Smooth muscle cell (in vitro differentiated cells): ENCODE data around the gene EIF4E1B. TPM values are rescaled to one million over a fixed set of nuclear protein-coding genes. Genes with fewer than 3 reads are reported as not detected.

ENCODE experiments used
- DNase-seq: peaks from one replicate; lab custom pipeline; 2025; ENCODE audit not compliant: unreplicated experiment; lab: John Stamatoyannopoulos, UW
- H2AFZ ChIP-seq: fragments of 200-600 bp; sonication (generic); 2 replicates; pipeline ENCODE4 v1.6.0; 2016; ENCODE audit warnings: antibody characterized with exemption, low read depth, mild to moderate bottlenecking
- H3F3A ChIP-seq: fragments of 200-600 bp; sonication (generic); 2 replicates; pipeline ENCODE4 v1.6.0; 2017; ENCODE audit warnings: antibody characterized with exemption, low read depth
- H3K27ac ChIP-seq: fragments of 200-600 bp; sonication (generic); 2 replicates; pipeline ENCODE4 v1.5.1; 2016; ENCODE audit warnings: low read depth, mild to moderate bottlenecking
- H3K27me3 ChIP-seq: fragments of 200-600 bp; sonication (generic); 2 replicates; pipeline ENCODE4 v1.6.1; 2016; ENCODE audit warnings: low read depth, mild to moderate bottlenecking
- H3K36me3 ChIP-seq: fragments of 200-600 bp; sonication (generic); 2 replicates; pipeline ENCODE4 v1.5.1; 2016; ENCODE audit warnings: low read depth
- H3K4me1 ChIP-seq: fragments of 200-600 bp; sonication (generic); 2 replicates; pipeline ENCODE4 v1.5.1; 2016; ENCODE audit warnings: low read depth
- H3K4me2 ChIP-seq: fragments of 200-600 bp; sonication (generic); 2 replicates; pipeline ENCODE4 v1.6.0; 2016; ENCODE audit warnings: mild to moderate bottlenecking
- H3K4me3 ChIP-seq: fragments of 200-600 bp; sonication (generic); 2 replicates; pipeline ENCODE4 v1.5.1; 2016; ENCODE audit warnings: mild to moderate bottlenecking
- H3K79me2 ChIP-seq: fragments of 200-600 bp; sonication (generic); 2 replicates; pipeline ENCODE4 v1.6.0; 2016; ENCODE audit warnings: low read depth, mild to moderate bottlenecking
- H3K9ac ChIP-seq: fragments of 200-600 bp; sonication (generic); 2 replicates; pipeline ENCODE4 v1.6.0; 2016; ENCODE audit warnings: low read depth
- H3K9me3 ChIP-seq: fragments of 200-600 bp; sonication (generic); replicated peaks from 2 replicates; pipeline ENCODE4 v1.5.1; 2016; ENCODE audit warnings: low read depth
- H4K20me1 ChIP-seq: fragments of 200-600 bp; sonication (generic); 2 replicates; pipeline ENCODE4 v1.6.0; 2016; ENCODE audit warnings: low read depth
- CTCF ChIP-seq: fragments of 200-600 bp; sonication (generic); IDR thresholded peaks from 2 replicates; pipeline ENCODE4 v1.5.1; 2017; ENCODE audit warnings: borderline replicate concordance, mild to moderate bottlenecking, antibody characterized with exemption; ENCODE audit not compliant: insufficient read depth, poor library complexity, severe bottlenecking
- WGBS: methylation state at CpG from one replicate; pipeline ENCODE4 v1.1.7; 2016; ENCODE audit warnings: low lambda C conversion rate; 5-methylcytosine and 5-hydroxymethylcytosine counted together
- polyA plus RNA-seq: library from polyadenylated mRNA; unstranded; fragments of >200 nt; fragmentation: Nextera tagmentation; extraction: Ambion mirVana; gene quantifications from 2 replicates; pipeline ENCODE4 v1.2.1, GENCODE V29; 2016
- total RNA-seq: library from RNA; depleted of rRNA; stranded (reverse); fragments of >200 nt; gene quantifications from 2 replicates; pipeline ENCODE4 v1.2.3, GENCODE V29; 2014

The EIF4E1B gene
- total and polyA plus RNA-seq, 2 experiments from 2014 or later = not detected

GRCh38 chr5:176692326-176692725, 61.9 kb downstream of the EIF4E1B start:
- Histone ChIP-seq H3F3A (no peaks in the 10 kb centered on the region), H3K27ac (no peak overlapping the region), H4K20me1 (no peaks in the 10 kb centered on the region), H3K4me1 (peaks cover 7% of the 10 kb centered on the region), H3K4me2 (no peak overlapping the region), H2AFZ (no peak overlapping the region), H3K36me3 (no peaks in the 10 kb centered on the region), H3K79me2 (no peaks in the 10 kb centered on the region), H3K4me3 (no peak overlapping the region), H3K9me3 (no peaks in the 10 kb centered on the region), H3K9ac (no peak overlapping the region), H3K27me3 (peaks cover 28% of the 10 kb centered on the region)
- no peak for TF ChIP-seq CTCF
- 67% methylated on average over 5 of the region's 5 CpGs for WGBS
- DNase-seq = no peak

GRCh38 chr5:176692839-176693476, 62.5 kb downstream of the EIF4E1B start:
- Histone ChIP-seq H3K79me2 (no peaks in the 10 kb centered on the region), H3K9ac (no peak overlapping the region), H3K9me3 (no peaks in the 10 kb centered on the region), H3K4me2 (no peak overlapping the region), H2AFZ (no peak overlapping the region), H3K4me3 (no peak overlapping the region), H3K27ac (no peak overlapping the region), H4K20me1 (no peaks in the 10 kb centered on the region), H3K27me3 (peaks cover 28% of the 10 kb centered on the region), H3F3A (no peaks in the 10 kb centered on the region), H3K4me1 (peaks cover 11% of the 10 kb centered on the region), H3K36me3 (no peaks in the 10 kb centered on the region)
- no peak for DNase-seq
- WGBS = 56% methylated on average over 13 of the region's 13 CpGs
- TF ChIP-seq CTCF = no peak

- Histone ChIP-seq H3K9ac (no peak overlapping the region), H3F3A (no peaks in the 10 kb centered on the region), H4K20me1 (no peaks in the 10 kb centered on the region), H3K4me3 (no peak overlapping the region), H3K4me1 (peaks cover 7% of the 10 kb centered on the region), H3K79me2 (no peaks in the 10 kb centered on the region), H2AFZ (no peak overlapping the region), H3K9me3 (no peaks in the 10 kb centered on the region), H3K4me2 (no peak overlapping the region), H3K27ac (no peak overlapping the region), H3K27me3 (peaks cover 32% of the 10 kb centered on the region), H3K36me3 (no peaks in the 10 kb centered on the region)
- WGBS = 76% methylated on average over 13 of the region's 13 CpGs
- no peak for TF ChIP-seq CTCF
- DNase-seq = no peak
These were observed 63.0 kb downstream of the EIF4E1B start for GRCh38 chr5:176693477-176693851.

GRCh38 chr5:176694146-176694545, 63.7 kb downstream of the EIF4E1B start:
- no peaks in the 10 kb centered on the region for H3F3A ChIP-seq
- no peak overlapping the region for H3K4me3 ChIP-seq
- 91% methylated on average over 10 of the region's 10 CpGs for WGBS
- no peak overlapping the region for H3K4me2 ChIP-seq
- no peaks in the 10 kb centered on the region for H3K36me3 ChIP-seq
- TF ChIP-seq CTCF = no peak
- H4K20me1 ChIP-seq = no peaks in the 10 kb centered on the region
- H3K27me3 ChIP-seq = peaks cover 35% of the 10 kb centered on the region
- DNase-seq = no peak
- no peak overlapping the region for H3K27ac ChIP-seq
- peaks cover 9% of the 10 kb centered on the region for H3K4me1 ChIP-seq
- no peak overlapping the region for H2AFZ ChIP-seq
- no peak overlapping the region for H3K9ac ChIP-seq
- H3K9me3 ChIP-seq = no peaks in the 10 kb centered on the region
- no peaks in the 10 kb centered on the region for H3K79me2 ChIP-seq
